ENCODE measurements around the gene TBX19. TPM values are rescaled to one million over a fixed set of nuclear protein-coding genes. Genes with fewer than 3 reads are reported as not detected.

TBX19 gene
- total RNA-seq, 1 experiment from 2014 or later = 2.0 TPM

DNA sequence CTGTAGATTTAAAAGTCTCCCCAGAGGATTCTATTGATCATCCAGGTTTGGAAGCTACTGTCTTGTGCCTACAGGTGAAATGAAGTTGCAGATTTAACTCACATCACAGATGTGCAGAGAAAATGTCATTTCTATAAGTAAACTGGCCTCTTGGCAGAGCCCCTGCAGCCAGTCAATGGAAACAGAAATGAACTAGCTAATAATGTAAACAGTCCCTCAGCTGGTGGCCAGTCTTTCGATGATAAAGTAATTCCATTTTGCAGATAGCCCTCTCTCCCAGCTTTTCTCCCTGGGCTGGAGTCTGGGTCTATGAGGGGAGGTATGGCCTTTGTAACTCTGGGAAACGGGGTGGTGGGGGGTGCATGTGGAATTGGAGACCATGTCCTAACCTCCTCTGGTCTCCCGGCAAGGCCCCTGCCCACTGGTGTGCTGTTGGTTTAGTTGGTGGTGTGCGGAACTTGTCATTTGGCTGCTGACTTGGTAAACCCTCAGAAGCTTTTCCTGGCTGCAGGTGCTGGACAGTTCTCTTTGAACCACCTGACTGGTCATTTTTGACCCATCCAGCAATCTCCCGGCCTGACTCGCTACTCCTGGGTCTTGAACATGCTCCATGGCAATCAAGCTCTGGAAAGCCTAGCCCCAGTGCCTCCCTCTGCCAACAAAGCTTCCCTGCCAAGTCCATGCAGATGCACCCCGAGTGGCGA is 14.9 kb downstream of the TBX19 start:
- TF ChIP-seq EZH2 (IDR thresholded peaks at IDR 0.05; ENCODE audit: low read depth) = no peak
- TF ChIP-seq, protein P1, sequence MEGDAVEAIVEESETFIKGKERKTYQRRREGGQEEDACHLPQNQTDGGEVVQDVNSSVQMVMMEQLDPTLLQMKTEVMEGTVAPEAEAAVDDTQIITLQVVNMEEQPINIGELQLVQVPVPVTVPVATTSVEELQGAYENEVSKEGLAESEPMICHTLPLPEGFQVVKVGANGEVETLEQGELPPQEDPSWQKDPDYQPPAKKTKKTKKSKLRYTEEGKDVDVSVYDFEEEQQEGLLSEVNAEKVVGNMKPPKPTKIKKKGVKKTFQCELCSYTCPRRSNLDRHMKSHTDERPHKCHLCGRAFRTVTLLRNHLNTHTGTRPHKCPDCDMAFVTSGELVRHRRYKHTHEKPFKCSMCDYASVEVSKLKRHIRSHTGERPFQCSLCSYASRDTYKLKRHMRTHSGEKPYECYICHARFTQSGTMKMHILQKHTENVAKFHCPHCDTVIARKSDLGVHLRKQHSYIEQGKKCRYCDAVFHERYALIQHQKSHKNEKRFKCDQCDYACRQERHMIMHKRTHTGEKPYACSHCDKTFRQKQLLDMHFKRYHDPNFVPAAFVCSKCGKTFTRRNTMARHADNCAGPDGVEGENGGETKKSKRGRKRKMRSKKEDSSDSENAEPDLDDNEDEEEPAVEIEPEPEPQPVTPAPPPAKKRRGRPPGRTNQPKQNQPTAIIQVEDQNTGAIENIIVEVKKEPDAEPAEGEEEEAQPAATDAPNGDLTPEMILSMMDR (conservative IDR thresholded peaks at IDR 0.05) = no peak
- ChIA-PET CTCF (interaction anchor here (0.5 to 1.0 kb wide), 2 partner anchors 60 to 927 kb away, joined by 3 to 4 read pairs; no protein-coding TSS in a partner anchor), POLR2A (ENCODE audit: unreplicated experiment) (no interaction called here)
- Histone ChIP-seq H3K36me3 (ENCODE audit: low read depth) (no peaks in the 10 kb centered on the region), H2AFZ (no peak overlapping the region), H3F3A (ENCODE audit: insufficient read depth, low read depth) (no peaks in the 10 kb centered on the region), H3K79me2 (ENCODE audit: low read depth) (no peaks in the 10 kb centered on the region), H3K27me3 (ENCODE audit: insufficient read depth, low read depth) (no peaks in the 10 kb centered on the region), H3K4me2 (no peak overlapping the region), H3K9me2 (ENCODE audit: insufficient read depth) (no peaks in the 10 kb centered on the region), H3K4me1 (replicated peaks; ENCODE audit: insufficient read depth) (peaks cover 2% of the 10 kb centered on the region; the same call in 1 of the 2 replicates), H3K27ac (no peak overlapping the region), H4K20me1 (ENCODE audit: insufficient read depth) (no peaks in the 10 kb centered on the region), H3K4me3 (no peak overlapping the region), H3K9me3 (ENCODE audit: insufficient read depth, low read depth) (no peaks in the 10 kb centered on the region)
- BruUV-seq (replicated peaks) = no TSS peak
- intact Hi-C loops (cut with micrococcal nuclease; ENCODE audit: unreplicated experiment) = no loop called here
- no peak for DNase-seq

DNA sequence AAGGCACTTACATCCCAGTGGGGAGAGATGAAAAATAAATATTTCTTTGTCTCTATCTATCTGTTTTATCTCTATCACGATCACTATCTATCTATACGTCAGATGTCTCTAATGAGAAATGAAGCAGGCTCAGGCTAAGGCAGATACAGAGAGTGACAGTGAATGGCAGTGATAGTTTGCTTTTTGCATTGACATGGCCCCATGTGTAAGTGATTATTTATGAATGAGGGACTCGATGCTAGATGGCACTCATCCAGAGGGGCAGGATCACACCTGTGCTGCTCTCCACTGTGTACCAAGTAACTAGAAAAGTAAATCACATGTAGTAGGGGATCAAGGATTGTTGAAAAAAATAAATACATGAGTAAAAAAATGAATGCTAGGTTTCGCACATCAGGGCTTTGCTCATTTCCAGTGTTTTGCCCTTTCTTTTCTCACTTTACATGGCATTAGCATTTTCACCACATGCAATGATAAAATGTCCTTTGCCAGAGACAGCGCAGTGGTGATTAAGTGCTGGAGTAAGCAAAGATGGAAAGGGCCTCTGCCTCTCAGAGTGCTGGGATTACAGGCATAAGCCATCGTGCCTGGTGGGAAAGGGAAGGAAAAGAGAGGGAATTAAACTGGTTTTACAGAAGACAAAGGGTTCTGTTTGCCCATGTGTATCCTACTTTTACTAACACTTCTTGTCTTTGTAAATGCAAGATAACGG is 16.5 kb downstream of the TBX19 start:
- no peaks in the 10 kb centered on the region for H3K9me3 ChIP-seq (ENCODE audit: insufficient read depth, low read depth)
- POLR2A ChIA-PET (ENCODE audit: unreplicated experiment) = no interaction called here
- intact Hi-C loops (cut with micrococcal nuclease; ENCODE audit: unreplicated experiment) = no loop called here

DNA sequence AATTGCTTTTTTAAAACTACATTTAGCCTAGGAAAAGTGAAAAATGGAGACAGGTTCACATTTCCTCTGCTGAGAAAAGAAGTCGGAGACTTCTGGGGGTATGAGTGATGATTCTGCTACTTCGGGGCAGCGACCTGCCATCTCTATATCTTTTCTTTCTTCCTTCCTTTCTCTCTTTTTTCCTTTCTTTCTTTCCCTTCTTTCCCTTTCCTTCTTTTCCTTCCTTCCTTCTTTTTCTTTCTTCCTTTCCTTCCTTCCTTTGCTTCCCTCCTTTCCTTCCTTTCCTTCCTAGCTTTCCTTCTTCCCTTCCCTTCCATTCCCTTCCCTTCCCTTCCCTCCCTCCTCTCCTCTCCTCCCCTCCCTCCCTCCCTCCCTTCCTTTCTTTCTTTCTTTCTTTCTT is 17.8 kb downstream of the TBX19 start:
- ChIA-PET CTCF (interaction anchor here (0.7 kb wide), 1 partner anchor 44 kb away, joined by 24 read pairs; no protein-coding TSS in a partner anchor), POLR2A (ENCODE audit: unreplicated experiment) (no interaction called here)
- intact Hi-C loops (cut with micrococcal nuclease; ENCODE audit: unreplicated experiment) = no loop called here
- Histone ChIP-seq H2AFZ (no peak overlapping the region), H3K4me1 (replicated peaks; ENCODE audit: insufficient read depth) (peaks cover 29% of the 10 kb centered on the region), H3K79me2 (ENCODE audit: low read depth) (no peaks in the 10 kb centered on the region), H3K4me2 (no peak overlapping the region), H3K27me3 (ENCODE audit: insufficient read depth, low read depth) (no peaks in the 10 kb centered on the region), H4K20me1 (ENCODE audit: insufficient read depth) (no peaks in the 10 kb centered on the region), H3K9me2 (ENCODE audit: insufficient read depth) (no peaks in the 10 kb centered on the region), H3K9me3 (ENCODE audit: insufficient read depth, low read depth) (no peaks in the 10 kb centered on the region), H3K36me3 (ENCODE audit: low read depth) (no peaks in the 10 kb centered on the region), H3F3A (ENCODE audit: insufficient read depth, low read depth) (peaks cover 15% of the 10 kb centered on the region), H3K4me3 (no peak overlapping the region), H3K27ac (no peak overlapping the region)
- DNase-seq = no peak
- no TSS peak for BruUV-seq (replicated peaks)
- no peak for TF ChIP-seq EZH2 (IDR thresholded peaks at IDR 0.05; ENCODE audit: low read depth)
- TF ChIP-seq, protein P1 (conservative IDR thresholded peaks at IDR 0.05) = no peak

More for the DNA sequence above, 16.5 kb downstream of the TBX19 start:
- Histone ChIP-seq H3K4me1 (replicated peaks; ENCODE audit: insufficient read depth) (peaks cover 16% of the 10 kb centered on the region), H4K20me1 (ENCODE audit: insufficient read depth) (no peaks in the 10 kb centered on the region), H3F3A (ENCODE audit: insufficient read depth, low read depth) (peaks cover 8% of the 10 kb centered on the region), H3K36me3 (ENCODE audit: low read depth) (no peaks in the 10 kb centered on the region), H3K9me2 (ENCODE audit: insufficient read depth) (no peaks in the 10 kb centered on the region), H2AFZ (no peak overlapping the region), H3K27me3 (ENCODE audit: insufficient read depth, low read depth) (no peaks in the 10 kb centered on the region), H3K4me2 (no peak overlapping the region), H3K4me3 (no peak overlapping the region), H3K27ac (no peak overlapping the region), H3K79me2 (ENCODE audit: low read depth) (no peaks in the 10 kb centered on the region)
- CTCF ChIA-PET = no interaction called here
- TF ChIP-seq, protein P1 (conservative IDR thresholded peaks at IDR 0.05) = no peak
- TF ChIP-seq EZH2 (IDR thresholded peaks at IDR 0.05; ENCODE audit: low read depth) = no peak
- no TSS peak for BruUV-seq (replicated peaks)
- DNase-seq = no peak
